A673 (cell line): ENCODE measurements around the gene STXBP5L.

Source experiments
- CTCF ChIP-seq: fragments of 300-800, 200-600 bp; sonication (generic); conservative IDR thresholded peaks from 2 replicates; pipeline ENCODE4 v1.5.1; 2017; ENCODE audit warnings: low read depth, mild to moderate bottlenecking, antibody characterized with exemption, low read length, moderate library complexity, mixed read lengths
- EZH2 ChIP-seq: fragments of 200-600 bp; sonication (generic); IDR thresholded peaks from 2 replicates; pipeline ENCODE4 v1.6.1; 2017; ENCODE audit warnings: borderline replicate concordance, low read depth, mild to moderate bottlenecking, mixed read lengths, antibody characterized with exemption, low read length; ENCODE audit not compliant: poor library complexity, severe bottlenecking

GRCh38 chr3:121467085-121467484 lies 559.1 kb downstream of the STXBP5L start:
- no peak for TF ChIP-seq CTCF
- no peak for TF ChIP-seq EZH2
